ENCODE measurements around the gene C16orf95. TPM values are rescaled to one million over a fixed set of nuclear protein-coding genes. Genes with fewer than 3 reads are reported as not detected.
A peak's percentile ranks its signal among the peaks of the same experiment; 100 is the strongest.

Gene C16orf95
- total RNA-seq, 1 donor from 2014 or later, result 6.8 TPM

DNA sequence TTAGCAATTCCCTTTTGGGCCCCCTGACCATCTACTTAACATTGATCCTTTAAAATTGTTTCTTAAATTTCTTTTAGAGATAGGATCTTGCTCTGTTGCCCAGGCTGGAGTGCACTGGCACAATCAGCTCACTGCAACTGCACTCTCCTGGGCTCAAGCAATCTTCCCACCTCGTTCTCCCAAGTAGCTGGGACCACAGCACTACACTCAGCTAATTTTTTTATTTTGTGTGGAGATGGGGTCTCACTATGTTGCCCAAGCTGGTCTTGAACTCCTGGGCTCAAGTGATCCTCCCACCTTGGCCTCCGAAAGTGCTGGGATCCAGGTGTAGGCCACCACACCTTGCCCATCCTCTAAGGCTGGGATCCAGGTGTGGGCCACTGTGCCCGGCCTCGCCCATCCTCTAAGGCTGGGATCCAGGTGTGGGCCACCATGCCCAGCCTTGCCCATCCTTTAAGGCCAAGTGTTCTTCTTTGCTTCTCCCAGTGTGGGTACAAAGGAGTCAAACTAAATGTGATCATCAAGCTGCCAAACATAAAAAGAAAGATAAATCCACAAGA is 13.2 kb downstream of the C16orf95 start:
- no peak for DNase-seq (ENCODE audit: low read depth, low spot score)
- Mint-ChIP-seq H3K4me3 (no peak overlapping the region), H3K36me3 (ENCODE audit: low read depth) (peaks cover 7% of the 10 kb centered on the region), H3K4me1 (no peaks in the 10 kb centered on the region), H3K27me3 (ENCODE audit: low read depth) (no peaks in the 10 kb centered on the region), H3K9me3 (peaks cover 3% of the 10 kb centered on the region), H3K27ac (ENCODE audit: unreplicated experiment) (no peak overlapping the region)
- TF ChIP-seq, protein P1, sequence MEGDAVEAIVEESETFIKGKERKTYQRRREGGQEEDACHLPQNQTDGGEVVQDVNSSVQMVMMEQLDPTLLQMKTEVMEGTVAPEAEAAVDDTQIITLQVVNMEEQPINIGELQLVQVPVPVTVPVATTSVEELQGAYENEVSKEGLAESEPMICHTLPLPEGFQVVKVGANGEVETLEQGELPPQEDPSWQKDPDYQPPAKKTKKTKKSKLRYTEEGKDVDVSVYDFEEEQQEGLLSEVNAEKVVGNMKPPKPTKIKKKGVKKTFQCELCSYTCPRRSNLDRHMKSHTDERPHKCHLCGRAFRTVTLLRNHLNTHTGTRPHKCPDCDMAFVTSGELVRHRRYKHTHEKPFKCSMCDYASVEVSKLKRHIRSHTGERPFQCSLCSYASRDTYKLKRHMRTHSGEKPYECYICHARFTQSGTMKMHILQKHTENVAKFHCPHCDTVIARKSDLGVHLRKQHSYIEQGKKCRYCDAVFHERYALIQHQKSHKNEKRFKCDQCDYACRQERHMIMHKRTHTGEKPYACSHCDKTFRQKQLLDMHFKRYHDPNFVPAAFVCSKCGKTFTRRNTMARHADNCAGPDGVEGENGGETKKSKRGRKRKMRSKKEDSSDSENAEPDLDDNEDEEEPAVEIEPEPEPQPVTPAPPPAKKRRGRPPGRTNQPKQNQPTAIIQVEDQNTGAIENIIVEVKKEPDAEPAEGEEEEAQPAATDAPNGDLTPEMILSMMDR (conservative IDR thresholded peaks at IDR 0.05), result no peak

DNA sequence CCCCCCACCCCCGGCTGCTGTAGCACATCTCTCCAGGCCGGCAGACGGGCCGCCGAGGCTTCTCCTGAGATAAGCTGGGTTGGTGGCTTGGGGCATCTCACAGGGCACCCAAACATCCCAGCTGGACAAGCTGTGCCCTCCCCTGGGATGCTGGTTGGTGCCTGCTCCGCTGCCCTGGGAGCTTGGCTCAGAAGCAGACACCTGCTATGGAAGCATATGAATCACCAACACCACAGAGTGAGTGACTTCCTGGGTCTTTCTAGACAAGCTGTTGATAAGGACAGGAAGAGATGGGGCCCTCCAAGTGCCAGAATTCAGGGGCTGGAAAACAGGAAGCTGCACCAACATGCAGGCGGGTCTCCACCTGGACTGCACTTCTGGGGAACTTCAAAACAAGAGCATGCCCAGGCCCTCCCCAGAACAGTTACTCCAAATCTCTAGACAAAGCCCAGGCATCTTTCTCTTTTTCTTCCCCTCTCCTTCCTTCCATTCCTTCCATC is 13.7 kb downstream of the C16orf95 start:
- H3K27me3 Mint-ChIP-seq (ENCODE audit: low read depth), result no peaks in the 10 kb centered on the region
- no peak overlapping the region for H3K4me3 Mint-ChIP-seq
- no peaks in the 10 kb centered on the region for H3K4me1 Mint-ChIP-seq
- TF ChIP-seq, protein P1 (conservative IDR thresholded peaks at IDR 0.05), result no peak
- peaks cover 3% of the 10 kb centered on the region for H3K36me3 Mint-ChIP-seq (ENCODE audit: low read depth)
- no peak for DNase-seq (ENCODE audit: low read depth, low spot score)
- H3K27ac Mint-ChIP-seq (ENCODE audit: unreplicated experiment), result no peak overlapping the region
- H3K9me3 Mint-ChIP-seq, result no peaks in the 10 kb centered on the region

DNA sequence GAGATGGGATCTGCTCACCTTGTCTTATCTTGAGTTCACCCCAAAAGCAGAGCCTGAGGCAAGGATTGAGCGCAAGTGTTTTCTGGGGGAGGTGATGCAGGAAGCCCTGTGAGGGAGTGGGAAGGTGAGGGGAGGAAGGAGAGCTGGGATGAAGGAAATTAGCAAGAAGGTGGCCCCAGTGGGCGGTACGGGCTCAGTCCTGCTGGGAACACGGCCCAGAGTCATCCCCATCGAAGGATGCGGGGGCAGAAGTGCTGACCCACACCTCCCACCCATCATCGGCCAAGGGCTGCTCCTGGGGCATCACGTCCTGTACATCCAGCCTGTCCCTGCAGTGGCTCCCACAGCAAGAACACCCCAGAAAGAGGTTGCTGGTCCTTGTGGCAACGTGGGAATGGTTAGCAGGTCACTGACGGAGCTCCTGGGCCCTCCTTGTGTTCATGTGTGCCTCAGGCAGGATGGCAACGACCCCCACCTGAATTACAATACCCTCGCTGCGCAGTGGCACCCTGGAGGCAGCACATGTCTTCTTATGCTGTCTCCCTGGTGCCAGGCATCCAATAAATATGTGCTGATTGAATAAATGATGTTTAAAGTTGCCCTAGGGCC is 18.2 kb downstream of the C16orf95 start:
- TF ChIP-seq, protein P1 (conservative IDR thresholded peaks at IDR 0.05), result no peak
- Mint-ChIP-seq H3K27ac (ENCODE audit: unreplicated experiment) (no peak overlapping the region), H3K36me3 (ENCODE audit: low read depth) (no peaks in the 10 kb centered on the region), H3K9me3 (no peaks in the 10 kb centered on the region), H3K4me3 (no peak overlapping the region), H3K27me3 (ENCODE audit: low read depth) (no peaks in the 10 kb centered on the region), H3K4me1 (peaks cover 5% of the 10 kb centered on the region)
- no peak for DNase-seq (ENCODE audit: low read depth, low spot score)

DNA sequence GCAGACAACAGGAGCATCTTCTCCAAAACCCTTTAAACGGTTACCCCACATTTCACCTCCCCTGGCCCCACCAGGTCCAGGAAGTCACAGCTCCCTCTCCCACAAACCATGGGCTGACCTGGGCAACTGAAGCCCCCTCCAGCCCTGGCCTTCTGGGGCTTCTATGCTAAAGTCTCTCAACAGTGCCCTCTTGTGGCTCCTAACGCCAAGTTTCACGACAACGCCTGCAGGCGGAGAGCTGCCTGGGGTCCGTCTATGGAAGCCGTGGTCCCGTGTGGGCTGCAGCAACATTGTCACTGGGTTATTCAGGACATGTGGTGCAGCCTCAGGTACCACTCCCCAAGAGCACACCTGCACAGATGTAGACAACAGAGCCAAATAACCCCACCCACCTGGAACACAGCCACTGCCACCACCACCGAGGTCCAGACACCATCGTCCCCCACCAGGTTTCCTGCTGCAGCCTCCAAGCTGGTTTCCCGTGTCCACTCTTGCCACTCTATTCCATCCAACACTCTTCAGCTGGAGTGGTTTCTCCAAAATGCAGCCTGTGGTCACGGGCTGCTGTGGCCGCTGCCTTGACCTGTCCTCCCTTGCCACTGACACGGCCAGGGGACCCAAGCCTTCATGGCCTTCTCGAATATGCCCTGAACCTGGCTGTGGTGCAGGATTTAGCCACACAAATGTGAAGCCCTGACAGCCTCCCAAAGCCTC is 19.1 kb downstream of the C16orf95 start:
- TF ChIP-seq, protein P1 (conservative IDR thresholded peaks at IDR 0.05), result peak; percentile 71
- Mint-ChIP-seq H3K27me3 (ENCODE audit: low read depth) (no peaks in the 10 kb centered on the region), H3K4me3 (no peak overlapping the region), H3K9me3 (no peaks in the 10 kb centered on the region), H3K4me1 (peaks cover 5% of the 10 kb centered on the region), H3K27ac (ENCODE audit: unreplicated experiment) (no peak overlapping the region), H3K36me3 (ENCODE audit: low read depth) (no peaks in the 10 kb centered on the region)
- peak; percentile 71 for DNase-seq (ENCODE audit: low read depth, low spot score)

DNA sequence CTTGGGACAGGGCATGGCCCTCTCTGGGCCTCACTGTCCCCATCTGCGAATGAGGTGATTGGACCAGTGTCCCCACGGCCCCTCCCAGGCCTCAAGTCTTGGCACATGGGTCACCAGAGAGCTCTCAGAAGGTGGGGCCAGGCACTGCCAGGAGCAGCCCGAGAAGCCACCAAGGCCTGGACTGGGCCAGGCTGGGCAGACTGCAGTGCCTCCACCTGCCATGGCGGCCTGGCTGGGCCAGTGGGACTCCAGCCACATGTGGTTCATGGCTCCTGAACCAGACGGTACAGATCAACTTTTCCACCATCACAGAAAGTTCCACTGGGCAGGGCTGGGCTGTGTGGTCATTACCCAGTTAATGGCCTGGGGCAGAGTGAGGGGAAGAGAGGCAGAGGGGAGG is 19.8 kb downstream of the C16orf95 start:
- Mint-ChIP-seq H3K27me3 (ENCODE audit: low read depth) (no peaks in the 10 kb centered on the region), H3K9me3 (no peaks in the 10 kb centered on the region), H3K4me3 (no peak overlapping the region), H3K36me3 (ENCODE audit: low read depth) (peaks cover 2% of the 10 kb centered on the region), H3K4me1 (peaks cover 5% of the 10 kb centered on the region), H3K27ac (ENCODE audit: unreplicated experiment) (no peak overlapping the region)
- TF ChIP-seq, protein P1 (conservative IDR thresholded peaks at IDR 0.05), result no peak
- DNase-seq (ENCODE audit: low read depth, low spot score), result no peak
